Measurements from ENCODE around the gene S100PBP.
"Not testable (repeated sequence)": the region's sequence is repeated elsewhere in the genome, so short reads cannot be mapped to it uniquely, and the experiment has no call there.

Gene S100PBP

DNA sequence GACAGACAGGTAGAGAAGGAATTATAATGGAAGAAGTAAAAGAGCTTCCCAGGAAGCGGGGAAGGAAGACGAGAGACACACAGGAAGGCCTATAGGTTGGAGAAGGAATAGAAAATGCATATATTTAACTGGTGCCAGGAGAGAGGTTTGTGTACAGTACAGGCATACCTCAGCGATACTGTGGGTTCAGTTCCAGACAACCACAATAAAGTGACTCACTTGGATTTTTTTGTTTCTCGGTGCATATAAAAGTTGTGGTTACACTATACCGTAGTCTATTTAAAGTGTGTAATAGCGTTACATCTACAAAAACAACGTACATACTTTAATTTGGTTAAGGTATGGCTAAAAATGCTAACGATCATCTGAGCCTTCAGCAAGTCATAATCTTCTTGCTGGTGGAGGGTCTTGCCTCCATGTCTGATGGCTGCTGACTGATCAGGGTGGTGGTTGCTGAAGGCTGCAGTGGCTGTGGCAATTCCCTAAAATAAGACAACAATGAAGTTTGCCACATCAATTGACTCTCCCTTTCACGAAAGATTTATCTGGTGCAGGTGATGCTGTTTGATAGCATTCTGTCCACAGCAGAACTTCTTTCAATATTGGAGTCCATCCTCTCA lies 16.2 kb upstream of the S100PBP start:
- TF ChIP-seq, protein P1, sequence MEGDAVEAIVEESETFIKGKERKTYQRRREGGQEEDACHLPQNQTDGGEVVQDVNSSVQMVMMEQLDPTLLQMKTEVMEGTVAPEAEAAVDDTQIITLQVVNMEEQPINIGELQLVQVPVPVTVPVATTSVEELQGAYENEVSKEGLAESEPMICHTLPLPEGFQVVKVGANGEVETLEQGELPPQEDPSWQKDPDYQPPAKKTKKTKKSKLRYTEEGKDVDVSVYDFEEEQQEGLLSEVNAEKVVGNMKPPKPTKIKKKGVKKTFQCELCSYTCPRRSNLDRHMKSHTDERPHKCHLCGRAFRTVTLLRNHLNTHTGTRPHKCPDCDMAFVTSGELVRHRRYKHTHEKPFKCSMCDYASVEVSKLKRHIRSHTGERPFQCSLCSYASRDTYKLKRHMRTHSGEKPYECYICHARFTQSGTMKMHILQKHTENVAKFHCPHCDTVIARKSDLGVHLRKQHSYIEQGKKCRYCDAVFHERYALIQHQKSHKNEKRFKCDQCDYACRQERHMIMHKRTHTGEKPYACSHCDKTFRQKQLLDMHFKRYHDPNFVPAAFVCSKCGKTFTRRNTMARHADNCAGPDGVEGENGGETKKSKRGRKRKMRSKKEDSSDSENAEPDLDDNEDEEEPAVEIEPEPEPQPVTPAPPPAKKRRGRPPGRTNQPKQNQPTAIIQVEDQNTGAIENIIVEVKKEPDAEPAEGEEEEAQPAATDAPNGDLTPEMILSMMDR (IDR thresholded peaks at IDR 0.05; ENCODE audit: low read depth, low read length, missing control alignments): no peak
- no peak for DNase-seq (ENCODE audit: extremely low read depth, low read depth)
- no peak overlapping the region for H3K4me3 ChIP-seq (replicated peaks; ENCODE audit: low read depth, low read length)

DNA sequence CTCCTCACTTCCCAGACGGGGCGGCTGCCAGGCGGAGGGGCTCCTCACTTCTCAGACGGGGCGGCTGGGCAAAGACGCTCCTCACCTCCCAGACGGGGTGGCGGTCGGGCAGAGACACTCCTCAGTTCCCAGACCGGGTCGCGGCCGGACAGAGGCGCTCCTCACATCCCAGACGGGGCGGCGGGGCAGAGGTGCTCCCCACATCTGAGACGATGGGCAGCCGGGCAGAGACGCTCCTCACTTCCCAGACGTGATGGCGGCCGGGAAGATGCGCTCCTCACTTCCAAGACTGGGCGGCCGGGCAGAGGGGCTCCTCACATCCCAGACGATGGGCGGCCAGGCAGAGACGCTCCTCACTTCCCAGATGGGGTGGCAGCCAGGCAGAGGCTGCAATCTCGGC lies 13.0 kb upstream of the S100PBP start:
- H3K4me3 ChIP-seq (replicated peaks; ENCODE audit: low read depth, low read length); DNase-seq (ENCODE audit: extremely low read depth, low read depth): not testable (repeated sequence)

DNA sequence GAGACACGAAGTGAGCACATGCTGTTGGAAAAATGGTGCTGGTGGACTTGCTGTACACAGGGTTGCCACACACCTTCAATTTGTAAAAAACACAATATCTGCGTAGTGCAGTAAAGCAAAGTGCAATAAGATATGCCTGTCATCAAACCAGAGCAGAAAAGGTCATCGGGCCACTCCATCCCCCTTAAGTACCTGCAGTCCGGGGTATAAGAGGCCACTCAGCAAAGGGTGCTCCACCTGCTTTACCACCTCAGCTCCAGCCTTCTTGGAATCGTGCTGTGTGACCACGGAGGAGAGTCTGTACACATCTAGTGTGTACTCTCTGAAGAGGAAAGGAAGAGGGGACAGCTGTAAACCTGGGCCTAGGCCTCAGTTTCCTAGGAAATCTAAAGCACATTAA lies 11.2 kb upstream of the S100PBP start:
- no peak overlapping the region for H3K4me3 ChIP-seq (replicated peaks; ENCODE audit: low read depth, low read length)
- no peak for DNase-seq (ENCODE audit: extremely low read depth, low read depth)
- TF ChIP-seq, protein P1 (IDR thresholded peaks at IDR 0.05; ENCODE audit: low read depth, low read length, missing control alignments): no peak

DNA sequence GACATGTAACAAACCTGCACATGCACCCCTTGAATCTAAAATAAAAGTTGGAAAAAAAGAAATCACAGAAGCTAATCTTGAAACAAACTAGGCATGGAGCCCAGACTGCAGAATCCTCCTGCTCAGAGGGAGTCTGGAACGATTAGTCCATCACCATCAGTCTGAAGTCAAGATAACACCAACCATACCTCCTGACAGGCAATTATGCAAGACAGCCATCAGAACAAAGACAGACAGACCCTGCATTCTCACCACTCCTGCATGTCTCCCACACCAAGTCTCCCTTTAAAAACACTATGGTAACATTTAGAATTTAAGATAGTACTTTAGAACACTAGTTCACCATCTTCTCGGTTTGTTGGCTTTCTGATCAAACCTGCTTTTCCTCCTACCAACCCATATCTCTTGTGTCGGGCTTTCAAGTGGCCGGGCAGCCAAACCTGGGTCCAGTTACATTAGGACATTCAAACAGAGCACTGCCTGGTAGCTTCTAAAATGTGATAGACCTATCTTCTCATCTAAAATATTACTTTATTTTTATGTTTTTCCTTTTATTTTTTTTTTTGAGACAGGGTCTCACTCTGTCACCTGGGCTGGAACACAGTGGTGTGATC lies 10.4 kb upstream of the S100PBP start:
- H3K4me3 ChIP-seq (replicated peaks; ENCODE audit: low read depth, low read length): no peak overlapping the region
- TF ChIP-seq, protein P1 (IDR thresholded peaks at IDR 0.05; ENCODE audit: low read depth, low read length, missing control alignments): no peak
- no peak for DNase-seq (ENCODE audit: extremely low read depth, low read depth)

DNA sequence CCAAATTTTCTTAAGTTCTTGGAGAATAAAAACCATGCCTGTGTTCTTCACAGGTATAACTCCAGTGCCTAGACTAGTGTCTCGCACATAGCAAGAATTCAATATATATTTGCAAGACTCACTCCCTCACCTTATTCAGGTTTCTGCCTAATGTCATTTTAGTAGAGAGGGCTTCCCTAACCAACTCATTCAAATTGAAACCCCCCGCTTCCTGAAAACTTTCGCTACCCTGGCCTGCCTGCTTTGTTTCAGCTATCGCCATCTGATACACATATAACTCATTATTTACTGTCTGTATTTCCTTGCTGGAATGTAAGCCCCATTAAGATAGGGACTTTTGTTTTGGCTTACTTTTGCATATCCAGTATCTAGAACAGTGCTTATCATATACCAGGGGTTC lies 8.9 kb upstream of the S100PBP start:
- H3K4me3 ChIP-seq (replicated peaks; ENCODE audit: low read depth, low read length): no peak overlapping the region
- TF ChIP-seq, protein P1 (IDR thresholded peaks at IDR 0.05; ENCODE audit: low read depth, low read length, missing control alignments): no peak
- no peak for DNase-seq (ENCODE audit: extremely low read depth, low read depth)

DNA sequence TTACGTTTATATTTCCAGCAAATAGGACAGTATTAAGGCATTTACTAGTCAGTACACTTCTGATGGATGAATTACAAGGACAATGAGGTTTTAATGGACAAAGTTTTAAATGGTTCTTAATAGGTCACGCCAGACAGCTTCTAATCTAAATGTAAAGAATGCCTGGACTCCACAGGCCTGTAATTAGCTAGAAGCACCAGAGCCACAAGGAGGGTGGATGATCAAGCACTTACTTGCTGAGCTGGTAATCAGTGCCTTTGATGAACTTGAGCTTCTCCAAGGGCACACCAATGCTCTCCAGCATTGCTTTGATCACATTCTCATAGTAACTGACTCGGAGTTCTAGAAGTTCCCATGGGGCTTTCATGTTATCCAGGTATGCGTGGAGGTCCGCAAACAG lies 7.1 kb upstream of the S100PBP start:
- H3K4me3 ChIP-seq (replicated peaks; ENCODE audit: low read depth, low read length): no peak overlapping the region
- DNase-seq (ENCODE audit: extremely low read depth, low read depth): no peak
- TF ChIP-seq, protein P1 (IDR thresholded peaks at IDR 0.05; ENCODE audit: low read depth, low read length, missing control alignments): no peak

DNA sequence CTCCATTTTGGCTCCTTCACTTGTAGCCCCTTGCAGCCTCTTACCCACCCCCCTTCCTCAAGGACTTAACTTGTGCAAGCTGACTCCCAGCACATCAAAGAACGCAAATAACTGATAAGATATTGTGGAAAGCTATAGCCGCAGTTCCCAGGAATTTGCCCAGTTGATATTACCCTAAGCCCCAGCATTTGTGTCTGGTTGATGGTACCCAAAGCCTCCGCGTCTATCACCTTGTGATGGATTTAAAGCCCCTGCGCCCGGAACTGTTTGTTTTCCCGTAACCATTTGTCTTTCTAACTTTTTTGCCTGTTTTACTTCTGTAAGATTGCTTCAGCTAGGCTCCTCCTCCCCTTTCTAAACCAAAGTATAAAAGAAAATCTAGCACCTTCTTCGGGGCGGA lies 6.2 kb upstream of the S100PBP start:
- TF ChIP-seq, protein P1 (IDR thresholded peaks at IDR 0.05; ENCODE audit: low read depth, low read length, missing control alignments): no peak
- DNase-seq (ENCODE audit: extremely low read depth, low read depth): no peak
- H3K4me3 ChIP-seq (replicated peaks; ENCODE audit: low read depth, low read length): no peak overlapping the region
